PFSK-1 (cell line): ENCODE data around the gene CTBP1.

Experiments
- FOXP2 ChIP-seq: optimal IDR thresholded peaks from 2 replicates; pipeline ENCODE3; 2011; ENCODE audit warnings: borderline replicate concordance, control low read depth, inconsistent platforms; ENCODE audit not compliant: insufficient read depth; ENCODE audit errors: extremely low read length, extremely low read depth
- POLR2AphosphoS5 ChIP-seq: IDR thresholded peaks from 2 replicates; pipeline ENCODE4 v1.6.1; 2012; ENCODE audit warnings: low read depth, mild to moderate bottlenecking, control low read depth, low read length, moderate library complexity
- REST ChIP-seq, 2 experiments: IDR thresholded peaks; 2 replicates each; pipeline versions ENCODE4 v1.6.1 to v1.8.0; 2011 to 2012; ENCODE audit warnings: low read depth in 2 of 2, low read length in 2 of 2, control low read depth in 1 of 2, inconsistent platforms in 1 of 2, mild to moderate bottlenecking in 1 of 2, moderate library complexity in 1 of 2; ENCODE audit not compliant: insufficient read depth in 1 of 2
- SIN3A ChIP-seq: IDR thresholded peaks from 2 replicates; pipeline ENCODE4 v1.6.1; 2012; ENCODE audit warnings: mild to moderate bottlenecking, low read length, moderate library complexity, borderline replicate concordance; ENCODE audit not compliant: insufficient read depth
- TAF1 ChIP-seq: IDR thresholded peaks from 2 replicates; pipeline ENCODE4 v1.6.1; 2012; ENCODE audit warnings: low read length, control low read depth, borderline replicate concordance; ENCODE audit not compliant: insufficient read depth

CTBP1 gene

GRCh38 chr4:1295405-1296055 lies 46.6 kb upstream of the CTBP1 start:
- no peak for TF ChIP-seq FOXP2
- no peak for TF ChIP-seq POLR2AphosphoS5
- TF ChIP-seq SIN3A: no peak
- no peak for TF ChIP-seq REST (IDR thresholded peaks at IDR 0.05; ENCODE audit: insufficient read depth in 1 of 2, low read depth in 2 of 2, low read length in 2 of 2)
- TF ChIP-seq TAF1: no peak

GRCh38 chr4:1294891-1295290 lies 46.0 kb upstream of the CTBP1 start:
- TF ChIP-seq POLR2AphosphoS5 (no peak), TAF1 (no peak), REST (IDR thresholded peaks at IDR 0.05; ENCODE audit: insufficient read depth in 1 of 2, low read depth in 2 of 2, low read length in 2 of 2) (no peak), SIN3A (no peak), FOXP2 (no peak)

- TF ChIP-seq TAF1 (no peak), POLR2AphosphoS5 (no peak), FOXP2 (no peak), SIN3A (no peak), REST (IDR thresholded peaks at IDR 0.05; ENCODE audit: insufficient read depth in 1 of 2, low read depth in 2 of 2, low read length in 2 of 2) (no peak)
Observed at GRCh38 chr4:1294424-1294823, 45.5 kb upstream of the CTBP1 start.

- TF ChIP-seq REST (IDR thresholded peaks at IDR 0.05; ENCODE audit: insufficient read depth in 1 of 2, low read depth in 2 of 2, low read length in 2 of 2): no peak
- TF ChIP-seq FOXP2: no peak
- TF ChIP-seq POLR2AphosphoS5: no peak
- TF ChIP-seq TAF1: no peak
- TF ChIP-seq SIN3A: no peak
Observed at GRCh38 chr4:1293991-1294390, 45.1 kb upstream of the CTBP1 start.

GRCh38 chr4:1293531-1293941 lies 44.6 kb upstream of the CTBP1 start:
- TF ChIP-seq REST (IDR thresholded peaks at IDR 0.05; ENCODE audit: insufficient read depth in 1 of 2, low read depth in 2 of 2, low read length in 2 of 2) (no peak), POLR2AphosphoS5 (no peak), TAF1 (no peak), FOXP2 (no peak), SIN3A (no peak)
